Head of caudate nucleus (tissue), 42 donors: ENCODE results near the gene PER1.
"Not testable (repeated sequence)": the region's sequence is repeated elsewhere in the genome, so short reads cannot be mapped to it uniquely, and the experiment has no call there.

ENCODE experiments used
- DNase-seq, 42 donors: peaks; one replicate each; pipeline versions ENCODE4 v3.0.0 to v3.0.0-alpha.2; 2020 to 2021; ENCODE audit warnings: mixed read lengths in 7 of 42
- intact Hi-C: fragments of 100-400 bp; cut with DNase I; formaldehyde crosslinking; loops from one replicate; pipeline ENCODE4 v1.15.0; 2022

Gene PER1

DNA sequence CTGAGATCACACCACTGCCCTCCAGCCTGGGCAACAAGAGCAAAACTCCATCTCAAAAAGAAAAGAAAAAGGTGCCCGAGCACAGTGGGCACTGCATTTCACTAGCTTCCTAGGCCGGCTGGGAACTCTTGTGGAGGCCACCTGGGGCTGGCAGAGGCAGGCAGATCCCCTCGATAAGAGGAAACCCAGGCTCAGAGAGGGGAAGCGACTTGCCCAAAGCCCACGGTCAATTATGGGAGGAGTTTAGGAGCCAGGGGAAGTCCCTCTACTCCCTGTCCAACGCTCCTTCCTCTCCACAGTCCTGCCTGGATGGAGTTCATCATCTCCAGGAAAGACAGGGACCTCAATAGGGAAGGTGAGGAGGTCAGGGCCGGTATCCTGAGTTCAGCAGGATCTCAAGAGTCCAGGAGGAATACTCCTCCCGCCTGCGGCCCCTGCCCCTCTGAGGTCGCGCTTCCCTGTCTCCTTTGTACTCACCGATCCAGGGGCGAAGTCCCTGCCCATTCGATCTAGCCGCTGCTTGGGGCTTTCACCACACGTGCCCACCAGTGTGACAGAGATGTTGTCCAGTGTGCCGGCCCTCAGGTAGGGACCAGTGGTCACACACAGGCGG lies 34.7 kb downstream of the PER1 start:
- DNase-seq, result no peak
- intact Hi-C loops, result no loop called here

DNA sequence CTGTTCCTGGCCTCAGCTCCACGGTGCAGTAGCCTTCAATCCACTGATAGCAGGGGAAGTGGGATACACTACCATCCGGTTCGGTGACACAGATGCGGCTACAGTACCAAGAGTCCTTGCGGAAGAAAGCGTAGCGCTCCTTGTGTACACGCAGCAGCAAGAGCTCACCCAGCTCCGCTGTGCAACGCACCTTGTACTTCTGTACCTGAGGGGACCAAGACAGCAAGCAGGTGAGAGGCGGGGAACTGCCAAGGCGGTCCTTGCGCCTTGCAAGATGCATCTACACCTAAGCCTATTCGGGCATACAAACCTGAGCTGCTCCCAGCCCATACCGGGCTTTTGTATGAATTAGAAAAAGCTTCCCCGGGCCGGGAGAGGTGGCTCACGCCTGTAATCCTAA lies 35.4 kb downstream of the PER1 start:
- intact Hi-C loops, result no loop called here
- DNase-seq, result no peak

DNA sequence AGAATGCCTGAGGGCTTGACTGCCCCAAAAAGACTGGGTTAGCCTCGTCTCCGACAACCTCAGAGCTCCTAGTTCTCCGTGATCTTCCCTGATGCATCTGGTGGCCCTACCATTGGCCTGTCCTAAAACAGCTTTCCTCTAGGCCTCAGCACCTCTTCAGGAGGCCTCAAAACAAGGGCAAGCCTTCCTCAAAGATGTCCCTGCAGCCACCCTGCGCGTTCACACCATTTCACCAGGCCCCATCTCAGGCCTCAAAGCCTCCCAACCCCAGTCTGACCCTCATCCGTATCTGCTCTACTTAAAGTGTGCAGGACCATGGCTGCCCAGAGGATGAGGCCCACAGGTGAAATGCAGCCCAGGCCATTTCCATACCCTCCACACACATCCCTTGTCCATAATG lies 41.3 kb downstream of the PER1 start:
- DNase-seq, result no peak
- intact Hi-C loops, result no loop called here

DNA sequence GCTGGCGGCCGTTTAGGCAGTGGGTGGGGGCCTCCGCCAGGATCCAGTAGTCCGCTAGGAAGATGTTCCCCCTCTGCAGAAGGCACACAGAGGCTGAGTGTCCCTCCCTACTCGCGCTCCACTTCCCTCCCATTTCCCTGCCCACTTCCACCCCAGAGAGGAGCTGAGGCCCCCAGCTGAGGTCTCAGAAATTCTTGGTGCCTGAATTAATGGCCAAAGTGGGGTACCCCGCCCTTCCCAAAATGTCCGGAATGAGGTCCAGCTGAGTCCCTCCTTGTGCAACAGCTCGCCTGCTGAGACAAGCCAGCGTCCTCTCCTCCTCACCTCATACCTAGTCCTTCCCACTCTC lies 41.8 kb downstream of the PER1 start:
- intact Hi-C loops, result no loop called here
- DNase-seq, result no peak

DNA sequence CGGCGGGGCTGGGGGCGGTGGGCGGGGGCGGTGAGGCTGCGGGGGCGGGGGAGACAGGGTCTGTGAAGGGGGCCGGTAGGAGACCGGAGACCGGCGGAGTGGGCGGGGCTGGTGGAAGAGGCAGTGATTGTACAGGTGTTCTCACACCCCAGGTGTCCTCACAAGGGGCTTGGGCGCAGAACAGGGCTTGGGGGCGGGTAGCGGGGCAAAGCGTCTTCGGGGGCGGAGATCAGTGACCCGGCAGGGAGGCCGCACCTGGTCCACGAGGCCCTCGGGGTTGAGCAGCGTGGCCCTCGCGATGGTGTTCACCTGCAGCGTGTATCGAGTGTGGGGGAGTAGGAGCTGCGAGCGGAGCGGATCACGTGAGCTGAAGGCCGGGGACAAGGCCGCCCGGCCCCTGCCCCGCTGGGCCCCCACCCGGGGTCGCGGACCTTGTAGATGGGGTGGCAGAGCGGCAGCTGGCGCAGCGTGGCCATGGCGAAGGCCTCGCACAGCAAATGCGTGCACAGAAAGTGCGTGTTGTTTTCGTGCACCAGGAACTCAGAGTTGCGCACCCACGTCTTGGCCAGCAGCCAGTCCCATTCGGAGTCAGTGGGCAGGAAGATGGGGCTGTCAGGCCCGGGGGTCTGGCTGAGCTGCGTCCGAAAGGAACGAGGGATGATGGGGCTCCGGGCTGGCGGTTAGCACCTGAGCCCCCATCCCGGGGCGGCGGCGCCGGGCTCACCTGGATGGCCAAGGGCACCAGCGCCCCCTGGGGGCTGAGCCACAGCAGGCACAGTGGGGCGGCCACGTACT lies 42.3 kb downstream of the PER1 start:
- intact Hi-C loops, result no loop called here
- DNase-seq, result peak in 28 of 42 donors; percentile 6 to 74 (median 44)

DNA sequence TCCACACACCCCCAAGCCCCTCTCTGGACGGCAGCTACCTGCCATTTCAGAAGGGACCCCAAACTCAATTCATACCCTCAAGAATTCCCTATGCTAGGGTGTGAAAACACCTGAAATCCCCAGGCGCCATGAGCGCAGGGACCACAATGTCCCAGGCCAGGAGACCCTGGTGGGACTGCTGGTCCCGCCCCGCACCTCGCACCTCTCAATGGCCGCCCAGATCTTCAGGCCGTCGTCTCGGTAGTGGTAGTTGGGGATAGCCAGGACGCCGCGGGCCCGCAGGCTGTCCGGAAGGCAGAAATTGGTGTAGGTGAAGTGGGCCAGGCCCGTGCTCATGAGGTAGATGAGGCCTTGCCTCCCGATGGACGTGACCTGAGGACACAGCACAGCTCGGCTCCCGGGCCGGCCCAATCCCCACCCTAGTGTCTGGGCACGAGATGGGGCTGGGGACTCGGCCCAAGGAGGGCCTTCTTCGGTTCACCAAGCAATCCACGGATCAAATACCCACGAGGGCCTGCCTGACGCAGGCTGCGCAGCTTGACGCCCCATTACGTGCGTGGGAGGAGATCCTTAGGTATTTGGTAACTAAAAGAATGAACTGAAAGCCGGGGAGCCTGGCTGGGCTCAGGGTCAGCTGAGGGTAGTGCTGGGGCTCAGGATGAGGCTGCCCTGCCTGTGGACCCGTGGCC lies 43.1 kb downstream of the PER1 start:
- intact Hi-C loops, result no loop called here
- DNase-seq, result no peak

DNA sequence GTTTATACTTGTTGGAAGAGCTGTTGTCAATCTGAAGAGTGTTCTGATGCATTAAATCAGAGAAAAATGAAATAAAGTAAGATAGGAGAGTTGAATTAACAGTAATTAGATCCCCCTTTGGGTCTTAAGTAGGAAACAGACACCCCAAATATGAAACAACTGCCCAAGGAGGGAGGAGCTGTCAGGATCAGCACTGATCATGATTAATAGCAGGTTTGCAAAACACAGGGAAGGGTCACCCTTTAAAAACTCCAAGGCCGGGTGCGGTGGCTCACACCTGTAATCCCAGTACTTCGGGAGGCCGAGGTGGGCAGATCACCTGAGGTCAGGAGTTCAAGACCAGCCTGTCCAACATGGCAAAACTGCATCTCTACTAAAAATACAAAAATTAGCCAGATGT lies 45.2 kb downstream of the PER1 start:
- intact Hi-C loops, result not testable (repeated sequence)

DNA sequence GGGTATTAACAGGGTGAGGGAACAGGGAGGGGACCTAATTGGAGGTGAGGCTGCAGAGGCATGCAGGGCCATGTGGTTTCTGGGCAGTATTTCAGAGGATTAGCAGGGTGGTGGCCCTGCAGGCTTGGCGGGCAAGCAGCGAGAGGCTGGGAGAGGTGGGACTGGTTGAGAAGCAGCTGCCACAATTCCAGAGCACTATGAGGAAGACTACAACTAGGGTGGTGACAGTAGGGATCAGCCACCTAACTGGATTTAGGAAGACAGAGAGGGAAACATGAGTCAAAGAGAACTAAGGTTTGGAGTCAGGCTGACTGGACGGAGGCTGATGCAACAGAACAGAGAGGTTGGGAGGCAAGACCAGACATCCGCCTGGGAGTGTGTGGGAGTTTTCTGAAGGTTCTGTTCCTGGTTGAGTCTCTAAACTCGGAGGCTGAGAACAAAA lies 46.2 kb downstream of the PER1 start:
- no peak for DNase-seq
- intact Hi-C loops, result no loop called here

More for the DNA sequence above, 45.2 kb downstream of the PER1 start:
- DNase-seq, result not testable (repeated sequence)

DNA sequence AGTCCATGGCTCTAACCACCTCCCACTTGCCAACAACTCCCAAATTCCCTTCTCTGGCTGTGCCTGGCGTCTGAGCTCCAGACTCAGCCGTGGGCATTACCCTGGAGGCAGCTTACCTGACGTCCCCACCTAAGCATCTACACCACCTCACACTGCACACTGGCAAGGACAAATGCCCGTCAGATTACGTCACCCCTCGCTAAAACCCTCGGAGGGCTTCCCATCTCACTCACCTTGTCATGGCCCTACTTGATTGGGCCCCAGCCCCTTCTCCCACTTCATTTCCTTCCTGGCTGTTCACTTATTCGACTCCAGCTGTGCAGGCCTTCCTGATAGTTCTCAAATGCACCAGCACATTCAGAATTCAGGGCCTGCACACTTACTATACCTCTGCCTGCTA lies 47.3 kb downstream of the PER1 start:
- intact Hi-C loops, result no loop called here
- DNase-seq, result no peak

DNA sequence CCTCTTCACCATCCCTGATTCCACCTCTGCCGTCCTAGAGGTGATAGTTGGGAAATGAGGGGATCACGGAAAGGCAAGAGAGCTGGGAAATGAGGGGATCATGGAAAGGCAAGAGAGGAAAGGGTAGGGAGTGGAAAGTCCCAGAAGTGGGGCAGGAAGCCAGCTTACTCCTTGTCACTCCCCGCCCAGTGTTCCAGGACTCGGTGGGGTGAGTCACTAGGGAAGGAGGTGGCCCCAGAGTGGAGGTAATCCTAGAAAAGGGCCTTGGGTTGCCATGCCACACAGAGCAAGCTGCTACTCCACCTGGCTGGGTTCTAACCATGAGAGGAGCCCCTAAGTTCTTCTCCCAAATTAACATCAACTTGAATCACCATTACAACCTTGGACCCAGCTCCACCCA lies 48.7 kb downstream of the PER1 start:
- intact Hi-C loops, result no loop called here

DNA sequence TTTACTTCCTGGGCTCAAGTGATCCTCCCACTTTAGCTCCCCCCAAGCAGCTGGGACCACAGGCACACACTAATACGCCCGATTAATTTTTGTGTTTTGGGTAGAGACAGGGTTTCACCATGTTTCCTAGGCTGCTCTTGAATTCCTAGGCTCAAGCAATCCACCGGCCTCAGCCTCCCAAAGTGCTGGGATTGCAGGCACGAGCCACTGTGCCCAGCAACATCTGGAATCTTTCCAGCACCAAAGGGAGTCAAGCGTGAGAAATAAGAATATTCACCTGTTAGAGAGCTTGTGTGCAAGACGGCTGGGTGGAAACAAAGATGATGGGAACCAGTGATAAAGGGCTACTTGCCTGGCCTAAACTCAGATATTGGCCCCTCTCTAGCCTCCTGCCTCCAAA lies 50.5 kb downstream of the PER1 start:
- no peak for DNase-seq
- intact Hi-C loops, result no loop called here

More for the DNA sequence above, 48.7 kb downstream of the PER1 start:
- no peak for DNase-seq

DNA sequence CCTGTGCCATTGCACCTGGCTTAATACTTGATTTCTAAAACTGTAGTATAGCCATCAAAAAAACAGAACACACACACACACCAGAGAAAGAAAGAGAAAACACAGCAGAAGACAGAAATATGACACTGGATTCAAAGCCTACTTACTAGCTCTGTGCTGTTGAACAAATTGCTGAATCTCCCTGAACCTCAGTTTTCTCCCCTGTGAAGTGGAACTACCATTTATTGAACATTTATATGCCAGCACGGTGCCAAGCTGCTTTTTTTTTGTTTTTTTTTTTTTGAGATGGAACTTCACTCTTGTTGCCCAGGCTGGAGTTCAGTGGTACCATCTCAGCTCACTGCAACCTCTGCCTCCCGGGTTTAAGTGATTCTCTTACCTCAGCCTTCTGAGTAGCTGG lies 51.4 kb downstream of the PER1 start:
- no peak for DNase-seq
- intact Hi-C loops, result no loop called here

DNA sequence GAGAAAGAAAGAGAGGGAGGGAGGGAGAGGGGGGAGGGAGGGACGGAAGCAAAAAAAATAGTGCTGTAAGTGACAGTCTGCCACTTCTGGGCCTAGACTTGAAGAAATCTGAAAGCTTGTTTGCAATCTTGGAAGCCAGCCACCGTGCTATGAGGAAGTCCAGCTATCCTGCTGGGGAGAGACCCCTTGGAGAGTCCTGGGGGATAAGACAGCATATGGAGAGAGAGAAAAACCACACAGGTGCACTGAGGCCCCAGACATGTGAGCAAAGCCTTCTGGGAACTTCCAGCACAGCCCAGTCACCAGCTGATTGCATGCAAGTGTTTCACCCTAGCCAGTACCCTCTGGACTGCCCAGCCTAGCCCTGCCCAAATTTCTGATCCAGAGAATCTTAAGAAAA lies 52.1 kb downstream of the PER1 start:
- no peak for DNase-seq
- intact Hi-C loops, result no loop called here

DNA sequence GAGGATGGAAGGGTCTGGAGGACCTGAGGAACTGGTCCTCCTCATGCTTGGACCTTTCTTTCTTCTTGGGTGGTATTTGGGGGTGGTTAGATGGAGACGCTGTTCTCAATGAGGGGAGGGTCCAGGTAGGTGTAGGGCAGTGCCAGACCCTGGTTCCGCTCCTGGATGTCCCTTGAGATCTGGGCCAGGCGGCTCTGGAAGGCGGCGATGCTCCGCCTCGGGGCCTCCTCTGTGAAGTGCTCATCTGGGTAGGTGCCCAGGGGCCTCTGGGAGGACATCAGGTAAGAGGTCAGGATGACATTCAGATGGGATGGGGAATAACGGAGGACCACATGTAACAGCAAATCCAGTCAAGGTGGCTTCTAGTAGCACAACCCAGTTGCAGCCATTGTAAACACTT lies 55.7 kb downstream of the PER1 start:
- intact Hi-C loops, result no loop called here
- DNase-seq, result no peak

DNA sequence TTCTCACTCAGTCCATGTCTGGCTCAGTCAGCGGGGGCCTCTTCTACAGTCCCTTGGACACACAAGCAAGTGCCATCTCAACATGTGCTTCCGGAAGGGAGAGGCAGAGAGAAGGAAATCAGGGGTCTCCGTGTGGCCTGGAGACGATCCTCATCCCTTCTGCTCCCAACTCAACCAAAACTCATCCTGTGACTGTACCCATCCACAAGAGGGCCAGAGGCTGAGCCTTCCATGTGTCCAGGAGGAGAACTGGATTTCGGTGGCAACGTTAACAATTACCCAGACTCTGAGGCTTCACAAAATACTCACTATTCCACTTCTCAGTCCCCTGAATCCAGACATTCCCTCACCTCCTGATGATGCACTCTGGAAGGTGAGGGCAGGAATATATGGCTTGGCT lies 56.8 kb downstream of the PER1 start:
- intact Hi-C loops, result no loop called here
- no peak for DNase-seq

DNA sequence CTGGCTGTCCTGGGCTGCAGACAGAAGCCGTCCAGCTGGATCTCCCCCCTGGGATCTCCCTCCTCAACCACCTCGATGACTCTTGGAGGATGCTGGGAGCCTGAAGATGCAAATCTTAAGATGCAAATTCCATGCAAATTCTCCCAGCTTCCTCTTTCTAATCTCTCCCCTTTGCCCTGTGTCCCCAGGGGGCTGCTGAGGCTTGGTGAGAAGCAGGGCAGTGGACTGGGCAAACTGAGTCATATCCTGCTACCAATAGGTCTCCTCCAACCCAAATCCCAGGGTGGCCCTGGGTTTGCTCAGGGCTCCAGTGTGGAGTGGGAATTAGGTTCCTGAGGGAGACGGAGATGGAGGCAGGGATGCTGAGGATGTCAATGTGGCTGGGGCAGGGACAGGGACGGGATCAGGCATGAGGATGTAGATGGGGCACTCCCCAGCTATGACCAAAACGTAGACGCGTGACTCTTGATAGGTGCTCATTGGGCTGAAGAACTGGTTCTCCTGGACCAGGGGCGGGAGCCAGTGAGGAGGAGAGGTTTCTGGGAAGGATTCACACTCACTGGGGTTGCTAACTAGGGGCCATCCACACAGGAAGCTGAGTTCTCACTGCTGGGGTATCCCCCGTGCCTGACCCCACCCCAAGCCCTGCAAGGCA lies 61.0 kb downstream of the PER1 start:
- intact Hi-C loops, result no loop called here

More for the DNA sequence above, 61.0 kb downstream of the PER1 start:
- DNase-seq, result no peak
